ENCODE results near the gene GNA12.

The GNA12 gene

DNA sequence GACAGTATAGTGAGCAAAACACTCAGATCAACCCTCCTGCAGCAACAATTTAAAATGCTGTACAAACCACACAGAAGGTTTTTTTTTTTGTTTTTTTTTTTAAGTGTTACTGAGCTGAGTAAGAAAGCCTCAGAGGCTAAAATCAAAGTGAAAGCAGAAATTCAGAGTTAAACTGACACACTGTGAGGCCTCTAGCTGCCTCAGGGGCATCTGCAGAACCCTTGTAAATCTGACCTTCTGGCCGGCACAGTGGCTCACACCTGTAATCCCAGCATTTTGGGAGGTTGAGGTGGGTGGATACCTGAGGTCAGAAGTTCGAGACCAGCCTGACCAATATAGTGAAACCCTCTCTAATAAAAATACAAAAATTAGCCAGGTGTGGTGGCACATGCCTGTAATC, 7.4 kb upstream of the GNA12 start:
- DNase-seq (ENCODE audit: low read depth), result no peak
- TF ChIP-seq CTCF (conservative IDR thresholded peaks at IDR 0.05; ENCODE audit: control insufficient read depth, insufficient read depth, low read depth, low read length), result no peak

GRCh38 chr7:2849941-2850766, 6.0 kb upstream of the GNA12 start:
- H3K4me3 ChIP-seq (ENCODE audit: control insufficient read depth, low read depth, low read length), result no peak overlapping the region
- no peak for TF ChIP-seq CTCF (conservative IDR thresholded peaks at IDR 0.05; ENCODE audit: control insufficient read depth, insufficient read depth, low read depth, low read length)
- DNase-seq (ENCODE audit: low read depth), result no peak

More for the DNA sequence above, 7.4 kb upstream of the GNA12 start:
- H3K4me3 ChIP-seq (ENCODE audit: control insufficient read depth, low read depth, low read length), result no peak overlapping the region

DNA sequence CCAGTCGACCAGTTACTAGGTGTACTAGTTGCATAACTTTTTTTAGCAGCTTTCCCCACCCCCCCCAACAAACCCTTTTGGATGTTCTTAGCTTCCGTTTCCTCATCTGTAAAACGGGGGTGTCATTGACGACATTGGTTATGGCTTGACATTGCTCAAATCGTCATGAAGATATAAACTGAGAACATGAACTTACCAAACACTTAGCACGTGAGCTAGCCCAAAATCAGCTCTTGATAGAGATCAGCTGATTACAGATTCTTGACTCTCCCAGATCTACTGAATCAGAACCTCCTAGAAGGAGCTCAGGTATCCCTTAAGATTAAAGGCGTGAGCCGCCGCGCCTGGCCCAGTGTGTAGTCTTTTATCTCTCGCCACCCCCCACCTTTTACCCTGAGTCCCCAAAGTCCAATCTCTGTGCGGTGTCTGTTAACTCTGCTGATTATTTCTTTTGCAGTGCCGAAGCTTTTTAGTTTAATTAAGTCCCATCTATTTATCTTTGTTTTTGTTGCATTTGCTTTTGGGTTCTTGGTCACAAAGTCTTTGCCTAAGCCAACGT, 1.0 kb upstream of the GNA12 start:
- no peak for TF ChIP-seq CTCF (conservative IDR thresholded peaks at IDR 0.05; ENCODE audit: control insufficient read depth, insufficient read depth, low read depth, low read length)
- no peak for DNase-seq (ENCODE audit: low read depth)
- H3K4me3 ChIP-seq (ENCODE audit: control insufficient read depth, low read depth, low read length), result no peak overlapping the region

DNA sequence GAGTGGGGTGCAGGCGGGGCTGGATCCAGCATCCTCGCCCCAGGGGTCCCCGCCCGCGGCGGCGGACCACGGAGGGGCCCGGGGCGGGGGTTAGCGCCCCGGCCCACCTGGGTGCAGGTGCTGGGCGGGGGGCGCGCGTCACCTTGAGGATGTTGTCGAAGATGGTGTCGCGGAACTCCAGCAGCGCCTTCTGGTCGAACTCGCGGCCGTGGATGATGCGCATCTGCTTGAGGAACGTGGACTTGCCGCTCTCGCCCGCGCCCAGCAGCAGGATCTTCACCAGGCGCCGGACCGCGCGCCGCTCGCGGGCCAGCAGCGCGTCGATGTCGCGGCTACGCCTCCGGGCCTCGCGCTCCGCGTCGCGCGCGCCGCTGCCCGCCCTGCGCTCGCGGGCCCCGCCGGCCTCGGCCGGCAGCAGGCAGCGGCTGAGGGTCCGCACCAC, 376 bp downstream of the GNA12 start:
- peak overlapping the region; percentile 59 for H3K4me3 ChIP-seq (ENCODE audit: control insufficient read depth, low read depth, low read length)
- no peak for DNase-seq (ENCODE audit: low read depth)
- no peak for TF ChIP-seq CTCF (conservative IDR thresholded peaks at IDR 0.05; ENCODE audit: control insufficient read depth, insufficient read depth, low read depth, low read length)

- TF ChIP-seq CTCF (conservative IDR thresholded peaks at IDR 0.05; ENCODE audit: control insufficient read depth, insufficient read depth, low read depth, low read length), result no peak
- peak; percentile 31 for DNase-seq (ENCODE audit: low read depth)
- H3K4me3 ChIP-seq (ENCODE audit: control insufficient read depth, low read depth, low read length), result peak overlapping the region; percentile 59
These were observed 870 bp downstream of the GNA12 start for GRCh38 chr7:2843191-2843685.

GRCh38 chr7:2841907-2842306, 2.2 kb downstream of the GNA12 start:
- no peak for TF ChIP-seq CTCF (conservative IDR thresholded peaks at IDR 0.05; ENCODE audit: control insufficient read depth, insufficient read depth, low read depth, low read length)
- no peak overlapping the region for H3K4me3 ChIP-seq (ENCODE audit: control insufficient read depth, low read depth, low read length)
- DNase-seq (ENCODE audit: low read depth), result no peak

All from fibroblast of mammary gland (primary cell).